Measurements from ENCODE around the gene BTN1A1.
"Not testable (repeated sequence)": the region's sequence is repeated elsewhere in the genome, so short reads cannot be mapped to it uniquely, and the experiment has no call there.

Gene BTN1A1

DNA sequence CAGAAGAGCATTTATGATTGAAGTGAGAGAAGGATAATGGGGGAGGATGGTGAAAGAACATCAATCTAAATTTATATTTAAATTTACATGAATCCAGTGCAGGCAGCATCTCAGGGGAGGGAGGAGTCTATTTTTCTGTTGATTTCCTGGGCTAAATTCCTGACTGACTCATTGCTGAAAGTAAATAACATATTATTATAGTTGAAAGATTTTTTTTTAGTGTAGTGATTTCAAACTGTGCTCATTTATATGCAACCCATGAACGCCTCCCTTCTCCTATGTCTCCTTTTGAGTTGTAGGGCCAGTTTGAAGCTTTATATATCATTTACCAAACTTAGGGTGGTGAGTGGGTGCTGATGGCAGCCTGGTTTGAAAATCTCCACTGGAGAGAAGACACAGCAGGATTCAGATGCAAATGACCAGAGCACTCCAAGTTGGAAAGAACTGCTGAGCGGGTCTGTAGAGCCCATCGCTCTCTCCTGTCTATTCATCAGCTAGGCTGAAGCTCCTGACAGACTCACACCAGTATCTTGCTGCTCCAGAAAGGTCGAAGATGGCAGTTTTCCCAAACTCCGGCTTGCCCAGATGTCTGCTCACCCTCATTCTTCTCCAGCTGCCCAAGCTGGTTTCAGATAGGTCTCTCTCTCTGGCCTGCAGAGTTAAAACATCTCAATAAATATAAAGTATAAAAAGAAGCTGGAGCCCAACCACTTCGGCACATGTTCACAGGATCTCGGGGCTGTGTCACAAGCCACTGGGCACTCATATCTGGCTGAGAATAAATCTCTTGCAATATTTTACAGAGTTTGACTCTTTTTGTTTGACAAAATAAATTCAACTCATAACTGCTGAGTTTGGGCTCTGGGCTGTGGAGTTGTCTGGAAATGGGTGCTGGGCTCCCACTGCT is 24.0 kb upstream of the BTN1A1 start:
- peak; percentile 21 for DNase-seq (ENCODE audit: low spot score)

DNA sequence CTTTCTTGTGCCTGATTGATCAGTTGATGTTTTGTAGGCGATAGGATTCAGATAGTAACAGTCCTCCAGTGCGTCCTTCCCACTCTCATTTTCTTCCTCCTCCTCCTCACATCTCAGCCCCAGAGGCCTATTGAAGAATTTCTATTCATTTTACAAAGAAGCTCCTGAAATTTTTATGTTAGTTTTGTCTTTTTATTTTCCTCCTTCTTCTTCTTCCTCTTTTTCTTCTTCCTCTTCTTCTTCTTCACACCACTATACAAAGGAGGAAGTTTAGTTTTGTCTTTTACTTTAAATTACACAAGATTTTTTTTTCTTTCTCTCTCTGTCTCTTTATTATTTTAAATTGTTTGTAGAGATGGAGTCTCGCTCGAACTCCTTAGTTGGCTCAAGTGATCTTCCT is 23.2 kb upstream of the BTN1A1 start:
- no peak for DNase-seq (ENCODE audit: low spot score)

DNA sequence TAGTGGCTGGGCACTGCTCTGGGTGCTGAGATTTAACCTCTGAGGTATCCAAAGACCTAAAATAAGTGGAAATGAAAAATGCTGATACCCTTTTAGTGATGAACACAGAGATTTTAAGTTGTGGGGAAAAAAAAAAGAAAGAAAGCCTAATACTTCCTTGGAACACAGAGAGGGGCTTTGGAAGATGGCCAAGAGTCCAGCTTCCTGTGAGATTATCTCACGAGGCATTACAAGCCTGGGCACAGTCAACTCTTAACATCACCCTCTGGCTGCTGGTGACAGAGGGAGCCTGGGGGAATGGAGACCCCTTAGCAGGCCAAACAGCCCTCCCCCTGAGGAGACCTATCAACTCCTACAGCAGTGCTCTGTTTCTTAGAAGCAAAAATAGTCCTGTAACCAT is 22.7 kb upstream of the BTN1A1 start:
- DNase-seq (ENCODE audit: low spot score) = no peak

DNA sequence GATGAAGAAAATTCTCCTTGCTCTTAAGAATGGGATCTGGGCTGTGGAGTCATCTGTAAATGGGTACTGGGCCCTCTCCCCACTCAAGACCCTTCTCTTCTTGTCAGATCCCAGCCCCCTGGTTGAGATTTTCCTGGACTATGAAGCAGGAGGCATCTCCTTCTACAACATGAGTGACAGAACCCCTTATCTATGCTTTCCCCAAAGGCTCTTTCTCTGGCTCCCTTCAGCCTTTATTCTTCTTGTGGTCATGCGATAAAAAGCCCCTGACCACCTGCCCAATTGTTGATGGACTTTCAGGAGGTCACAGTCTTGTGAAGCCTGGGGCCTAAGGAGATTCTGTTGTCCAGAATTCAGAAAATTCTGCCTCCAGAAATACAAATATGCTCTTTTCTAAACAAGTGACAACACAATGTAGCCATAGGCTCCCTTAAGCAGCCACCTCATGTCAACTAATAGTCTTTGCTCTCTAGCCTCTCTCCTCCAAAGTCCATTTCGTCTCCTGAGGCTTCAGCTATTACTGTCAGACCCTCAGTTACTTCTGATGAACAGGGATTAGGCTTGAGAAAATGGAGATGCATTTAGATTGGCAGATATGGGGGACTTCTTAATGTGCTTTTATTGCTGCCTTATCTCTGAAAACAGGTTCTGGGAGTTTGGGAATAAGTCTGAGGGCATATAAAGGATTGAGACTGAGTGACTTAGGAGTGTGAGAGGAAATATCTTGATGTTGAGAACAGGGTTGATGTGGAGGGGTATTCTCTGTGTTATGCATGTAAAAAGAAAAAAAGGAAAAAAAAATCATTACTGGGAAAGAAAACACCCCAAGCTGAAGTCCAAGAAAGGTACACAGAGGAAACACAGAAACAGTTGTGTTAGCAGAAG is 21.8 kb upstream of the BTN1A1 start:
- DNase-seq (ENCODE audit: low spot score) = no peak

DNA sequence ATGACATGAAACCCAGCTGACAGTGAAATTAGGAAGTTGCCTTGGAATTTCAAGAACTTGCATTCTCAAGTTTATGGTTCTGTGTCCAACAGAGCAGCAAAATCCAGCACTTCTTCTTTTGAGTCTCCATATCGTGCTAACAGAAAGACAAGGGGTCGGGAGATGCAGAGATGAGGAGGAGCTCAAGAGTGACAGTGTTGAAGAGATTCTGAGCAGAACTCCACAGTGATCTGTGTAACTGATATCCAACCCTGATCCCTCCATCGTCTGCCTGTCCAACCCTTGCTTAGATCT is 21.2 kb upstream of the BTN1A1 start:
- no peak for DNase-seq (ENCODE audit: low spot score)

DNA sequence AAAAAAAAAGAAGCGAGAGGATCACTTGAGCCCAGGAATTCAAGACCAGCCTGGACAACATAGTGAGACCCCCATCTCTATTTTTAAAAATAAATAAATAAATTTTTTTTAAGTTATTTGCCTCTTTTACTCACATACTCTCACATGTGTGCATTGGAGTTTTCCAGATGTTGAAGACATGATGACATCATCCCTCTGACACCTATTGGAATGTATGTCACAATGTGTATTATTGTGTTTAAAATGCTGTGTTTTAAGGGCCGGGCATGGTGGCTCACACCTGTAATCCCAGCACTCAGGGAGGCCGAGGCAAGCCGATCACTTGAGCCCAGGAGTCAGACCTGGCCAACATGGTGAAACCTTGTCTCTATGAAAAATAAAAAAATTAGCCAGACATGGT is 17.8 kb upstream of the BTN1A1 start:
- DNase-seq (ENCODE audit: low spot score) = no peak

DNA sequence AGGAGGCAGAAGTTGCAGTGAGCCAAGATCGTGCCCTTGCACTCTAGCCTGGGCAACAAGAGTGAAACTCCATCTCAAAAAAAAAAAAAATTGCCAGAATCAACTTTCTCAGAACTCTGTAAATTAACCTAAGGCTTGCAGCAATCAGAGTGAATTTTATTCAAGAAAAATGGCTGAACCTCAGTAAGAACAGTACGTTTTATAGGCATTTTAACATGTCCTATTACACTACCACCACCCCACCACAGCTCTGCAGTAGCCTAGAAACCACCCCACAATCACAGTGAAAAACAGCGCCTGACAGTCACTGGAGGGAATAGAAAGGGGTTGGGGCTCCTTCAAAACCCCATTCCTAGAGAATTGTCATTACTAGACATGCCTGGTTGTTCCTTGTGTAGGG is 16.4 kb upstream of the BTN1A1 start:
- DNase-seq (ENCODE audit: low spot score) = no peak

DNA sequence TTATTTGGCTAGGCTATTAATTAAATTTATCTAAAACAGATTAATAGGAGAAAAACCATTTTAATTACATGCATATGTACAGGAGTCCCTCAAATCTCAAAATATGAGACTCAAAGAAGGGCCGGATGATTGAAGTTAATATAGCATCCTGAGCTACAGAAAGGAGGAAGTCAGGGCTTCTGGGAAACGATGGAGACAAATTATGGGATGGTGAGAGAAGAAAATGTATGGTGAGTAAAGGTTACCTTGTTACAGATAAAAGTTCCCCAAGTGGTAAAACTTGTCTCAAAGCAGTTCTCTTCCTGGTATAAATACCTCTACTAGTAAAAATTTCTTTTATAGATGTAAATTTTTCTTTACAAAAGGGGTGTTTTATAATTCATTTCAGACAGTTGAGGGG is 15.9 kb upstream of the BTN1A1 start:
- DNase-seq (ENCODE audit: low spot score) = no peak

DNA sequence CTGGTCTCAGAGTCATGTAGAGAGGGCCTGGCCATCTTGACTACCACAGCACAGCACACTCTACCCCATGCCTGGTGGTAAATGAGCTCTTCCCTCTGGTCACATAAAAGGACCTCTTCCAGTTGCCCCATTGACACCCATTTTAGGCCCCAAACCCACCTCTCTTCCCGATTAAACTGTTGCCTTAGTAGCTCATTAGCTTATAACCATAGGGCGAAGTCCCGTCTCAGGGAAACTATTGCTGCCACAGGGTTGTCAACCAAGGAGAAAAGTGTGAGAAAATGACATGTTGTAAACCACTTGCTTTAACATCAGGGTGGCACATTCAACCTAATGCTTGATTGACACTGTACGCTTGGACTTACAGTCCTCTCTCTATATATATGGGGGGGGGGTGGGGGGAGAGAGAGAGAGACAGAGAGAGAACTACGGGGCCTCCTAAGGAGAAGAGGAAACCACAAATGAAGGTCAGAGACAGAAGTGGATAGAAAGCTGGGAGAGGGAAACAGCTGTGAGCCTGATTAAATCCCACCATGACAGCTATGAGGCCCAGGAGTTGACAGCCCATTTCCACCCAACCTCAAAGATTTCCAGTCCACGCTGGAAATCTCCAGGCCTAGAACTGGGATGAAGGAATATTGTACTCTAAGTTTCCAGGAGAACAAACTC is 14.9 kb upstream of the BTN1A1 start:
- no peak for DNase-seq (ENCODE audit: low spot score)

DNA sequence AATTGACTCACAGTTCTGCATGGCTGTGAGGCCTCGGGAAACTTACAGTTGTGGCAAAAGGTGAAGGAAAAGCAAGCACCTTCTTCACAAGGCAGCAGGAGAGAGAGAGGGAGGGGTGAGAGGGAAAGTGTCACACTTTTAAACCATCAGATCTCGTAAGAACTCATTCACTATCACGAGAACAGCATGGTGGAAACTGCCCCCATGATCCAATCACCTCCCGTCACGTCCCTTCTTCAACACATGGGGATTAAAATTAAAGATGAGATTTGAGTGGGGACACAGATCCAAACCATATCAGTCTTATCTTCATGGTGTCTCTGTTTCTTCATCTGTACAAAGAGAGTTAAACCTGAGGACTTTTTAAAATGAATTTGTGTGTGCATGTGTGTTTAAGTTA is 13.7 kb upstream of the BTN1A1 start:
- no peak for DNase-seq (ENCODE audit: low spot score)

DNA sequence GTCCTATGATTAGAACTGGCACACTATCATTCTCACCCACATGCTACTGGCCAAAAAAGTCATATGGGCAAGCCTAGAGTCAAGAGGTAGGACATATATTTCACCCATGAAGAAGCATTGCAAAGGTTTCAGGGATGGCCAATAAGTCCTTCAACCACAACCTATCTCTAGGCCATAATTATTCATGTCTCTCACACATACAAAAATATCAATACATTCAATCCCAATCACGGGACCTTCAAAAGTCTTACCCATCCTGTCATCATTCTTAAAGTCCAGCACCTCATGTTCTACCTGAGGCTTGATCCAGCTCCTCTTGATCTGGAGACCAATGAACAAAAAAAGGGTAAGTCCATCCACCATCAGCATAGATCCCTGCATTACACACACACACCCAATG is 12.6 kb upstream of the BTN1A1 start:
- DNase-seq (ENCODE audit: low spot score) = no peak

DNA sequence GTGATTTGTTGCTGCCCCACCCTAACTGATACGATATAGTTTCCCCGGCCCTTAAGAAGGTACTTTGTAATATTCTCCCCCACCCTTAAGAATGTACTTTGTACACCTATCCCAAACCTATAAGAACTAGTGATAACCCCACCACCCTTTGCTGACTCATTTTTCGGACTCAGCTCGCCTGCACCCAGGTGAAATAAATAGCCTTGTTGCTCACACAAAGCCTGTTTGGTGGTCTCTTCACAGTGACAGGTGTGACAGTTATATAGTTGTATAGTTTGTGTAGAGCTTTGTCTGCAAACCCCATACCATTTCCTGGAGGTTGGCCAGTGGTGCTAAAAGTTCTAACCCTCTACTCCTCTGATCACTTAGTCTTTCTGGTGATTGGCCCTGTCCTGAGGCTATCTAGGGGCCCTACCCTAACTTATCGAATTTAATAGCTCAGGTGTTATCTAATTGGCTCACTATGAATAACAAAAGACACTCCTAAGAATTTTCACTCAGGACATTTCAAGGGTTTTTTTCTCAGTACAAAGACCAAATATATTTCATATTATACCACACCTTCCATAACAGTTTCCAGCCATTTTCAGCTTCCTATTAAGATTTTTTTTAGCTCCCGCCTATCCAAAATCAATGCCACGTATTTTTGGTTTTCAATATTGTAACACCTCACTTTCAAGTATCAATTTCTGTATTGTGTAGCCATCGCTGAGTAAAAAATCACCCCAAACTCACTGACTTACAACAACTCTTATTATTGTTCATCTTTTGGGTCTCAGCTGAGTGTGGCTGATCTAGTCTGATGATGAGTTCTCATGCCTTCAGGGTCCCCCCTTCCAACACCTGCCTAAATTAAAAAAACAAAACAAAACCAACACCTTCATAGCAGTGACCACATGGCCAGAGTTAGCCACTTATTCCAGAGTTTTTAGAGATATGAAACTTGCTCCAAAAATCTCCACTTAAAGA is 9.8 kb upstream of the BTN1A1 start:
- no peak for DNase-seq (ENCODE audit: low spot score)

DNA sequence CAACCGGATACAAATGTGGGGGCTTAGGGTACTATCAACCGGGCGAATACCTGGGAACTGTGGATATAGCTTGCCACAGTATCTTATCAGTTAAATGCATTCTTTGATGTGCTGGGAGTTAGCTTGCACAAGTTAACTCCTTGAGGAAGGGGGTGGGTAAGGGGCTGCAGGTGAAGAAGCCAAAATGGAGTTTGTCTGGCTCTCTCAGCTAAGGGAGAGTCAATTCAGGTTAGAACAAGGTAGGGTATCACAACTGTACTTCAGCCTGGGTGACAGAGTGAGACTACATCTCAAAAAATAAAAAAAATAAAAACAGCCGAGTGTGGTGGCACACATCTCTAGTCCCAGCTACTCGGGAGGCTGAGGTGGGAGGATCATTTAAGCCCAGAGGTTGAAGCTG is 8.5 kb upstream of the BTN1A1 start:
- no peak for DNase-seq (ENCODE audit: low spot score)

DNA sequence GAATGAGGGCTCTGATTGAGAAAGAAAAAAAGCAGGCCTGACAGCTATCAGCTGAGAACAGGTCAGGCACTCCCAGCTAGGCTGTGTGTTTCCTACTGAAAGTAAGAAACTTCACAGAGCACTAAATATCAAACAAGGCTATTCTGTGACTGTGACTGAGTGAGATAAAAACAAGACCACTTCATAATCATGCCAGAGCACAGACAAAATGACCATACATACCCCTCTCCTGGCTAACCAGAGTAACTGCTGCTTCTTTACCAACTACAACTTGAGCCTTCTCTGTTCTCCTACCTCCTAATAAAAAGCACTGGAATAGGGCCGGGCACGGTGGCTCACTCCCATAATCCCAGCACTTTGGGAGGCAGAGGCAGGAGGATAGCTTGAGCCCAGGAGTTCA is 6.8 kb upstream of the BTN1A1 start:
- peak; percentile 27 for DNase-seq (ENCODE audit: low spot score)

DNA sequence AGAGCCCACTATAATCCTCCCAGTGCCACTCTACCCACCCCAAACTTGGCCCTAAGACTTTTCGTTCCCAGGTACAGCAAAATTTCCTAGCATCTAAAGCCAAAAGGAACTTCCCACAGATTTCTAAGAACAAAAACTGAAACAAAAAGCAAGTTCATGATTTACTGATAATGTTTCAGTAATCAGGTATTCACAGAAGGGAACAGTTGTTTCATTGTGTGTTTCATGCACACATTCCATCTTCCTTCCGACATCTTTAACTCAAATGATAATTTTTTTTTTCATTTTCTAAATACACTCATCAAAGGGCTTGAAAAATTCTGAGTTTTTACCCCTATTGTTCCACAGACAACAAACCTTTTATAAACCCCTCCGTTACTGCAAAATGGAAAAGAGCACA is 6.0 kb upstream of the BTN1A1 start:
- no peak for DNase-seq (ENCODE audit: low spot score)

DNA sequence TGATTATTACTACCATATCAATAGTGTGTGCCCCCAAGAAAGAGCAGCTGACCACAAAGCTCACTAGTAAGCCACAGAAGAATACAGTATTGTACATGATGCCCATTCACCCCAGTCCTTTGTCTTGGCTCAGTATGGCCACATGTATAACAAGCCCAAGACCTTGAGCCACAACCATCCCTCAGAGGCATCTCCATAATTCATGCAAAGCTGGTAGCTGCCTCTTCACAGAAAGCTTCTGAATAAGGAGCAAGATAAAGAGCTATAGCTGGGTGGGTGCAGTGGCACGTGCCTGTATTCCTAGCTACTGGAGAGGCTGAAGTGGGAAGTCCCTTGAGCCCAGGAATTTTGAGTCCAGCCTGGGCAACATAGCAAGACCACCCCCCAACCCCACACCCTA is 4.8 kb upstream of the BTN1A1 start:
- DNase-seq (ENCODE audit: low spot score) = no peak

DNA sequence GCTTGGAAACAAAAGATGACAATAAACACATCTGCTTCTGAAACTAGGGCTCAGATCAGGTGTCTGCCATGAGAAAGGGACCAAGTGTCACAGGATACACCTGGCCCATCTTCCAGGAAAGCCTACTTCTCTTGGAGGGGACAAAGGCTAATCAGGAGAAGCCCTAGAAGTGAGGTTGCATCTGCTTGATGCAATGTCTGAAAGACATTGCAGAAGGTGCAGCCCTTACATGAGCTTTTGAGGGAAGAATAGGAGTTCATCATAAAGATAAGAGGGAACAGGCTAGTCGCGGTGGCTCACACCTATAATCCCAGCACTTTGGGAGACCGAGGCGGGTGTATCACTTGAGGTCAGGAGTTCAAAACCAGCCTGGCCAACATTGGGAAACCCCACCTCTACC is 2.5 kb upstream of the BTN1A1 start:
- no peak for DNase-seq (ENCODE audit: low spot score)

DNA sequence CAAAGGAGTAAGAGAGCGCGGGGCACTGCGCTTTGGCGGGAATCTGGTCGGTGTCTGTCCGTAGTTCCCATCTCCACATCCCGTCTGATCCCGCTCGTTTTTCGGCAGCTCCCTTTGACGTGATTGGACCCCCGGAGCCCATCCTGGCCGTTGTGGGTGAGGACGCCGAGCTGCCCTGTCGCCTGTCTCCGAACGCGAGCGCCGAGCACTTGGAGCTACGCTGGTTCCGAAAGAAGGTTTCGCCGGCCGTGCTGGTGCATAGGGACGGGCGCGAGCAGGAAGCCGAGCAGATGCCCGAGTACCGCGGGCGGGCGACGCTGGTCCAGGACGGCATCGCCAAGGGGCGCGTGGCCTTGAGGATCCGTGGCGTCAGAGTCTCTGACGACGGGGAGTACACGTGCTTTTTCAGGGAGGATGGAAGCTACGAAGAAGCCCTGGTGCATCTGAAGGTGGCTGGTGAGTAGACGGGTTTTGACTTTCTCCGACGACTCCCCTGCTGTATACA is 1.4 kb downstream of the BTN1A1 start:
- peak; percentile 62 for DNase-seq (ENCODE audit: low spot score)

DNA sequence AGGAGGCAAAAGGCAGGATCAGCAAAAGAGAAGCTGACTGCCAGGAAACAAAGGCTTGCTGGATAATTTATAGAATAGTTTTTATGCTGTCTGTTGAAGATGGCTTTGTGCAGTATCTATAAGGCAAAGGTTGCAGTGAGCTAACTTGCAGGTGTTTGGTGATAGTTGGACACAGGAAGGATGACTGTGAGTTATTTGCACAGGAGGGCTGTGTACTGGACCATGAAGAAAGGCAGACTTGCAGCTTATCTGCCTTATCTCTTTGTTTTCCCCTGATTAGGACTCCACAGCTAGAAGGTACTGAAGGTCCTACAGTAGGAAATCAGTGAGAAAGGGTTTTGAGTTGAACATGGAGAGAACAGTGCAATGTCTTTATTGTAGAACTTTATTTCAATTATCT is 2.1 kb downstream of the BTN1A1 start:
- DNase-seq (ENCODE audit: low spot score) = no peak

DNA sequence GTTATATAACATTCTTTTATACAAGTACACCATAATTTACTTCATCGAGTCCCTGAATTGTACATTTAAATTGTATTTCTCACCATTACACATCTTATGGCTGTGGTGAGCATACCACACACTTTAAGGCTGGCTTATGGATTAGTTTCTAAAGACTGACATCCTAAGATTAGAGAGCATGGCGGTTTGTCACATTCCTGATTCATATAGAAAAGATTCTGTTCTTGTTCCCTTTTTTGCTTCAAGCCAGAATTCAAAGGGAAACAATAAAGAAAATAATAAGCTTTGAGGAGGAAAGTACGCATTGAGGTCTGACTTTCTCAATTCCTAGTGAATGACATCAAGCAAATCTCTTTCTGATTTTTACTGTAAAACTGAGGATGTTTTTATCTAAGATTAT is 2.5 kb downstream of the BTN1A1 start:
- no peak for DNase-seq (ENCODE audit: low spot score)

DNA sequence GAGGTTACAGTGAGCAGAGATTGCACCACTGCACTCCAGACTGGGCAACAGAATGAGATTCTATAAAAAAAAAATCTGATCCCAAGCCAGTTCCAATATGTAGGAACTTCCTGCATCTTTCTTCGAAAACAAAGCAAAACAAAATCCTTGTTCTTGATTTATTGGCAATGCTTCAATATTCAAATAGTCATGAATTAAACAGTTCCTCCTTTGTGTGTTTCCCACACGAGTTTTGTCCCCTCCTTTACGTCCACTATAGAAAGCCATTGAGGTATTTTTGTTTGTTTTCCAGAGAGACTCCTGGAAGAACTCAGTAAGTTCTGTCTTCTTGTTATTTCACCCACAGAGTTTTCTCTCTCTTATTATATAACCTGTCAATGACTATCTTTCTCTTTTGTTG is 7.6 kb downstream of the BTN1A1 start:
- no peak for DNase-seq (ENCODE audit: low spot score)

DNA sequence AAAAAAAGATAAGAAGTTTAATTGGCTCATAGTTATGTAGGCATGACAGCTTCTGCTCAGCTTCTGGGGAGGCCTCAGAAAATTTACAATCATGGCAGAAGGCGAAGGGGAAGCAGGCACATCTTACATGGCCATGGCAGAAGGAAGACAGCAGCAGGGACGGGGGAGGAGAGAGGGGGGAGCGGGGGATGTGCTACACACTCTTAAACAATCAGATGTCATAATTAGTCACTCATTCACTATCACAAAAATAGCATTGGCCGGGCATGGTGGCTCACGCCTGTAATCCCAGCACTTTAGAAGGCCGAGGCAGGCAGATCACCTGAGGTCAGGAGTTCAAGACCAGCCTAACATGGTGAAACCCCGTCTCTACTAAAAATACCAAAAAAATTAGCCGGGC is 10.9 kb downstream of the BTN1A1 start:
- DNase-seq (ENCODE audit: low spot score) = not testable (repeated sequence)

Measured in AG20443 (cell line).